Epithelial cell of proximal tubule (primary cell): ENCODE data around the gene NLRC4. TPM values are rescaled to one million over a fixed set of nuclear protein-coding genes. Genes with fewer than 3 reads are reported as not detected.
"Not testable (repeated sequence)": the region's sequence is repeated elsewhere in the genome, so short reads cannot be mapped to it uniquely, and the experiment has no call there.

ENCODE experiments used
- DNase-seq: peaks from one replicate; pipeline ENCODE4 v3.0.0-alpha.2; 2011; ENCODE audit warnings: low read depth
- H3K4me3 ChIP-seq: 2 replicates; pipeline ENCODE4 v1.5.1; 2011; ENCODE audit warnings: low read depth, mild to moderate bottlenecking, low read length
- CTCF ChIP-seq: conservative IDR thresholded peaks from 2 replicates; pipeline ENCODE4 v1.5.1; 2012; ENCODE audit warnings: low read depth, mild to moderate bottlenecking, low read length
- total RNA-seq: library from RNA; depleted of rRNA; stranded (reverse); fragments of >200 nt; gene quantifications from 2 replicates; pipeline ENCODE4 v1.2.3, GENCODE V29; 2015

The NLRC4 gene
- total RNA-seq, 1 donor from 2014 or later, result not detected

GRCh38 chr2:32228181-32228580 is 36.5 kb downstream of the NLRC4 start:
- DNase-seq, result no peak
- no peak for TF ChIP-seq CTCF
- no peak overlapping the region for H3K4me3 ChIP-seq

- H3K4me3 ChIP-seq, result no peak overlapping the region
- no peak for DNase-seq
- TF ChIP-seq CTCF, result no peak
Measured at GRCh38 chr2:32227492-32227891, 37.2 kb downstream of the NLRC4 start.

GRCh38 chr2:32222966-32223365 is 41.7 kb downstream of the NLRC4 start:
- no peak overlapping the region for H3K4me3 ChIP-seq
- TF ChIP-seq CTCF, result no peak
- no peak for DNase-seq

GRCh38 chr2:32220445-32220844 is 44.2 kb downstream of the NLRC4 start:
- no peak overlapping the region for H3K4me3 ChIP-seq
- no peak for TF ChIP-seq CTCF
- DNase-seq, result no peak

- no peak for DNase-seq
- TF ChIP-seq CTCF, result peak; percentile 15
- no peak overlapping the region for H3K4me3 ChIP-seq
Measured at GRCh38 chr2:32212295-32212694, 52.4 kb downstream of the NLRC4 start.

- H3K4me3 ChIP-seq, result no peak overlapping the region
- no peak for TF ChIP-seq CTCF
- no peak for DNase-seq
Measured at GRCh38 chr2:32210767-32211408, 53.8 kb downstream of the NLRC4 start.

- H3K4me3 ChIP-seq, result not testable (repeated sequence)
Measured at GRCh38 chr2:32203428-32203827, 61.3 kb downstream of the NLRC4 start.

More at GRCh38 chr2:32203428-32203827, 61.3 kb downstream of the NLRC4 start:
- not testable (repeated sequence) for DNase-seq
